ENCODE measurements around the gene ARSB.

Gene ARSB

DNA sequence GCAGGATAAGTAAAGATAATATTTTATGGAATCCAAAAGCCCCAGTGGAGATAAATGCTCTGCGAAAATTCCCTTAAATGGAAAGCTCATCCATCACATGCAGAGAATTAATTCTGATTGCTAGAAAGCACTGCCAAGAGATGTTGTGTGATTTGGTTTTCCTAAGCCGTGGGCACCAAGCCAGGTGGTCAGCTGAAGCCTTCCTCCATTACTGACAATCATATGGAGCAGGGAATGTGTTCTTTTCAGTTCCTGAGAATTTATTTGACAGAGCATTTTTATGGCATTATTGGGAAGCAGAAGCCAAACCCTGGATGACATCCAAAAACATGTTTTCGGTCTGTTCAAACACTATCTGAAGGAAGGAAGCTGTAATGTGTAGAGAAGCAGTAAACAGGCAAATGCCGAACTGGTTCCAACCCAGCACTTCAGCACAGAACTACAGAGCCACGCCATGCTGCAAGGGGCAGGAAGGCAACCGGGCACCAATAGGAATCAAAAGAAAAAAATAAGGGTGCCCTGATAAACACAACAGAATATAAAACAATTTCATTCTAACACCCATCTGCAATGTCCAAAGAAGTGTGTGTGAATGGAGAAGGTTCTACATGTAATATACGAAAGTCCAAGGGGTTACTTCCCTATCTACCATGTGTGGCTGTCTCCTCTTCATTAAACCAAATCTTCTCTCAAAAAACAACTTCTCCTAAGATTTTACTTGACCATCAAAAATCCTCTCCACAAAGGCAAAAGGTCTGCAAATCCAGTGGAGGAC is 12.3 kb downstream of the ARSB start:
- Mint-ChIP-seq H3K4me3 (peak overlapping the region in 2 of 3 experiments; percentile 21 to 38), H3K27me3 (ENCODE audit: low read depth) (no peaks in the 10 kb centered on the region), H3K9me3 (no peaks in the 10 kb centered on the region), H3K36me3 (ENCODE audit: low read depth) (peaks cover under 1% of the 10 kb centered on the region), H3K4me1 (peaks cover 47% of the 10 kb centered on the region), H3K27ac (peak overlapping the region; percentile 81 to 91 (median 83))
- TF ChIP-seq CTCF (IDR thresholded peaks at IDR 0.05; ENCODE audit: unreplicated experiment in 3 of 3): no peak

DNA sequence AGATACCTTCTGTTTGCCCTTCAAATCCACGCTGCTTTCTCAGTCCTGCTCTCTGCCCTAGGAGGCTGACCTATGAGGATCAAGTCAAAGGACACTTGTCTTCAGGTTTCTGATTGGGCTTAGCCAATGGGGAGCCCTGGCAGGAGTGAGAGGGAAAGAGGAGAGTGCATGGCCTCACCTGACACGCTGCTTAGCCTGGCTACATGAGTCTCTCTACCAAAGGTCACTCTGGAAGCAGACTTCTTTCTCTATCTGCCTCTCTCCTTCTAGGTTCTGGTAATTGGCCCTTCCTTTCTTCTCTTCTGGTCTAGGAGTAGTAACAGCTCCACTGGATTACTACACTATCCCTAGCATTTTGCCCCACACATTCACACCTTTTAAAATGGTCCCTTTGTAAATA is 13.1 kb downstream of the ARSB start:
- TF ChIP-seq CTCF (IDR thresholded peaks at IDR 0.05; ENCODE audit: unreplicated experiment in 3 of 3): no peak
- Mint-ChIP-seq H3K27ac (peak overlapping the region; percentile 81 to 91 (median 83)), H3K27me3 (ENCODE audit: low read depth) (no peaks in the 10 kb centered on the region), H3K9me3 (no peaks in the 10 kb centered on the region), H3K36me3 (ENCODE audit: low read depth) (peaks cover 4% of the 10 kb centered on the region), H3K4me3 (peak overlapping the region in 1 of 3 experiments; percentile 21), H3K4me1 (peaks cover 49% of the 10 kb centered on the region)

- TF ChIP-seq CTCF (IDR thresholded peaks at IDR 0.05; ENCODE audit: unreplicated experiment in 3 of 3): no peak
- H3K4me3 Mint-ChIP-seq: no peak overlapping the region
- no peaks in the 10 kb centered on the region for H3K9me3 Mint-ChIP-seq
- peaks cover 29% of the 10 kb centered on the region for H3K4me1 Mint-ChIP-seq
- no peak overlapping the region for H3K27ac Mint-ChIP-seq
- H3K36me3 Mint-ChIP-seq (ENCODE audit: low read depth): peaks cover 4% of the 10 kb centered on the region
- H3K27me3 Mint-ChIP-seq (ENCODE audit: low read depth): no peaks in the 10 kb centered on the region
Measured at GRCh38 chr5:78968781-78969180, 16.3 kb downstream of the ARSB start.

DNA sequence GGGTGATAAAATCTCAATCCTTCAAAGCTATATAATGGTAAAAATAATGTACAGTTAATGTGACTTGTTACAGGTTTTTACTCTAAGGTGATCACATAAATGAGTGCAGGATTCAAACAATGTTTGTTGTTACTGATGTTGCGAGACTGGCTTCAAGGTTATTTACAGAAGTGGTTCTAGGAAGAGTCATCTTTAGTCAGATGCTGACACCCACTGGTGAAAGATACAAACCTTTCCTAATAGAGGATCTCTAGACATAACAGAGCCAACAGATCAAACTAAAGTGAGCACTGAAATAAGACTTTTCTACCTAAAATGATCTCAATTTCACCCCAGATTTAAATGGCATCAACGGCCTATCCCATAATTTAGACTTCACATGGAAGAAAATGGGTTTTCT is 20.2 kb downstream of the ARSB start:
- H3K4me1 Mint-ChIP-seq: peaks cover 11% of the 10 kb centered on the region
- no peak overlapping the region for H3K4me3 Mint-ChIP-seq
- no peaks in the 10 kb centered on the region for H3K27me3 Mint-ChIP-seq (ENCODE audit: low read depth)
- no peaks in the 10 kb centered on the region for H3K9me3 Mint-ChIP-seq
- TF ChIP-seq CTCF (IDR thresholded peaks at IDR 0.05; ENCODE audit: unreplicated experiment in 3 of 3): peak; percentile 65 to 76 (median 72)
- peak overlapping the region in 1 of 3 experiments; percentile 13 for H3K27ac Mint-ChIP-seq
- H3K36me3 Mint-ChIP-seq (ENCODE audit: low read depth): peaks cover 11% of the 10 kb centered on the region

DNA sequence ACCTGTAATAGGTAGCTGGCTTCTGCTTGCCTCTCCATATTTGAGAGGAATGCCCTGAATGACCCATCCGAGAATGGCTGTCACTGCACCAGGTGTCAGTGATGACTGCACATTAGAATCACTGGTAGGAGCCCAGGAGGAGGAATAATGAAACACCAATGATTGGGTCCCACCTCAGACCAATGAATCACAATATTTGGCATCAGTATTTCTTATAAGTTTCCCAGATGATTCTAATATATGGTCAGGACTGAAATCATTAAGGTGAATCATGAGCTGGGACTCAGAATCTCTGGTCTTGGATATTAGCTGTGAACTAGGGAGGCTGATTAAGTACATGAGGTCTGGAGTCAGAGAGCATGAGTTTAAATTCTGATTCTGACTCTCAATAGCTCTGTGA is 23.4 kb downstream of the ARSB start:
- peak overlapping the region in 2 of 3 experiments; percentile 19 to 36 for H3K27ac Mint-ChIP-seq
- no peaks in the 10 kb centered on the region for H3K9me3 Mint-ChIP-seq
- peaks cover 19% of the 10 kb centered on the region for H3K4me1 Mint-ChIP-seq
- H3K27me3 Mint-ChIP-seq (ENCODE audit: low read depth): no peaks in the 10 kb centered on the region
- H3K4me3 Mint-ChIP-seq: no peak overlapping the region
- H3K36me3 Mint-ChIP-seq (ENCODE audit: low read depth): peaks cover 8% of the 10 kb centered on the region
- TF ChIP-seq CTCF (IDR thresholded peaks at IDR 0.05; ENCODE audit: unreplicated experiment in 3 of 3): no peak

DNA sequence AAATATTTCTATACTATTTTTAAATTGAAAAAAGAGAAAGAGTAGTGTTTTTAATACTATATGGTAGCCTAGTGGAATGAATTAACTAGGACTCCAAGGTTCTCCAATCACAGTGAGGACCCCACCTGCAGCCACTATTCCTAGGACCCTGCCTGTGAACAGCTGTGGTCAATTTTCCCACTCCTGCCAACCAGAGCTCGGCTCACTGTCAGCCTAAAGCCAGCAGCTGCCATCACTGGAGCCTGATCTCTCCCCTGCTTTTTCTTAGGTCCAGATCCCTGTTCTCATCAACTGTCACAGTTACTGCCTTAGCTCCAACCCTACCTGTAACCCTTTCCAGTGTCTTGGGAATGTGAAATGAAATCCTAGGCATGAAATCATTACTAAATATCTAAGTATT is 25.3 kb downstream of the ARSB start:
- peak overlapping the region; percentile 35 to 91 (median 87) for H3K27ac Mint-ChIP-seq
- no peaks in the 10 kb centered on the region for H3K27me3 Mint-ChIP-seq (ENCODE audit: low read depth)
- H3K9me3 Mint-ChIP-seq: no peaks in the 10 kb centered on the region
- no peak overlapping the region for H3K4me3 Mint-ChIP-seq
- H3K36me3 Mint-ChIP-seq (ENCODE audit: low read depth): peaks cover 8% of the 10 kb centered on the region
- no peak for TF ChIP-seq CTCF (IDR thresholded peaks at IDR 0.05; ENCODE audit: unreplicated experiment in 3 of 3)
- peaks cover 19% of the 10 kb centered on the region for H3K4me1 Mint-ChIP-seq
